Measurements from ENCODE around the gene PDK2.

Gene PDK2

GRCh38 chr17:50087246-50087911, 7.8 kb upstream of the PDK2 start:
- H3K36me3 ChIP-seq (ENCODE audit: insufficient read depth, low read depth, low read length), result no peaks in the 10 kb centered on the region
- no peak overlapping the region for H3K4me3 ChIP-seq (ENCODE audit: low read length)
- no peaks in the 10 kb centered on the region for H3K27me3 ChIP-seq (ENCODE audit: insufficient read depth, low read length)
- H3K9me3 ChIP-seq (ENCODE audit: insufficient read depth, low read depth, low read length), result no peaks in the 10 kb centered on the region
- H3K27ac ChIP-seq (ENCODE audit: low read length), result no peak overlapping the region
- H3K4me1 ChIP-seq (ENCODE audit: insufficient read depth, low read length), result no peaks in the 10 kb centered on the region
- no peak overlapping the region for H3K9ac ChIP-seq (ENCODE audit: low read depth, low read length)

- no peak overlapping the region for H3K4me3 ChIP-seq (ENCODE audit: low read length)
- no peaks in the 10 kb centered on the region for H3K27me3 ChIP-seq (ENCODE audit: insufficient read depth, low read length)
- no peaks in the 10 kb centered on the region for H3K4me1 ChIP-seq (ENCODE audit: insufficient read depth, low read length)
- H3K36me3 ChIP-seq (ENCODE audit: insufficient read depth, low read depth, low read length), result no peaks in the 10 kb centered on the region
- H3K9me3 ChIP-seq (ENCODE audit: insufficient read depth, low read depth, low read length), result no peaks in the 10 kb centered on the region
- no peak overlapping the region for H3K9ac ChIP-seq (ENCODE audit: low read depth, low read length)
- H3K27ac ChIP-seq (ENCODE audit: low read length), result no peak overlapping the region
These were observed 7.2 kb upstream of the PDK2 start for GRCh38 chr17:50087912-50088405.

DNA sequence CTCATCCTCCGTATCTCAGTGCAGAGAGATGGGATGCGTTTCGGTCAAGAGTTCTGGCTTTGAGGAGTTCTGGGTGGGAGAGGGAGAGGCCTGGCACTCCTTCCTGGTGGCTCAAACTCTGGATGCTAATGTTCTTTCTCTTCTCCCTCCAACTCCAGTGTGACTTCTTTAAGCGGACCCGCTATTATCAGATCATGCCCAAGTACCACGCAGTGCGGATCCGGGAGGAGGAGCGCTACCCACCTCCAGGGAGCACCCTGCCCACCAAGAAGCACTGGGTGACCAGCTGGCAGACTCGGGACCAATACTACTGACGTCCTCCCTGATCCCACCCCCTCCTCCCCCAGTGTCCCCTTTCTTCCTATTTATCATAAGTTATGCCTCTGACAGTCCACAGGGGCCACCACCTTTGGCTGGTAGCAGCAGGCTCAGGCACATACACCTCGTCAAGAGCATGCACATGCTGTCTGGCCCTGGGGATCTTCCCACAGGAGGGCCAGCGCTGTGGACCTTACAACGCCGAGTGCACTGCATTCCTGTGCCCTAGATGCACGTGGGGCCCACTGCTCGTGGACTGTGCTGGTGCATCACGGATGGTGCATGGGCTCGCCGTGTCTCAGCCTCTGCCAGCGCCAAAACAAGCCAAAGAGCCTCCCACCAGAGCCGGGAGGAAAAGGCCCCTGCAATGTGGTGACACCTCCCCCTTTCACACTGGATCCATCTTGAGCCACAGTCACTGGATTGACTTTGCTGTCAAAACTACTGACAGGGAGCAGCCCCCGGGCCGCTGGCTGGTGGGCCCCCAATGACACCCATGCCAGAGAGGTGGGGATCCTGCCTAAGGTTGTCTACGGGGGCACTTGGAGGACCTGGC, 6.0 kb upstream of the PDK2 start:
- Histone ChIP-seq H3K27me3 (ENCODE audit: insufficient read depth, low read length) (no peaks in the 10 kb centered on the region), H3K4me3 (ENCODE audit: low read length) (no peak overlapping the region), H3K27ac (ENCODE audit: low read length) (no peak overlapping the region), H3K4me1 (ENCODE audit: insufficient read depth, low read length) (no peaks in the 10 kb centered on the region), H3K9me3 (ENCODE audit: insufficient read depth, low read depth, low read length) (no peaks in the 10 kb centered on the region), H3K36me3 (ENCODE audit: insufficient read depth, low read depth, low read length) (no peaks in the 10 kb centered on the region), H3K9ac (ENCODE audit: low read depth, low read length) (no peak overlapping the region)

- Histone ChIP-seq H3K27me3 (ENCODE audit: insufficient read depth, low read length) (no peaks in the 10 kb centered on the region), H3K4me1 (ENCODE audit: insufficient read depth, low read length) (no peaks in the 10 kb centered on the region), H3K9ac (ENCODE audit: low read depth, low read length) (no peak overlapping the region), H3K36me3 (ENCODE audit: insufficient read depth, low read depth, low read length) (no peaks in the 10 kb centered on the region), H3K9me3 (ENCODE audit: insufficient read depth, low read depth, low read length) (no peaks in the 10 kb centered on the region), H3K27ac (ENCODE audit: low read length) (no peak overlapping the region), H3K4me3 (ENCODE audit: low read length) (no peak overlapping the region)
These were observed 5.1 kb upstream of the PDK2 start for GRCh38 chr17:50090071-50090470.

DNA sequence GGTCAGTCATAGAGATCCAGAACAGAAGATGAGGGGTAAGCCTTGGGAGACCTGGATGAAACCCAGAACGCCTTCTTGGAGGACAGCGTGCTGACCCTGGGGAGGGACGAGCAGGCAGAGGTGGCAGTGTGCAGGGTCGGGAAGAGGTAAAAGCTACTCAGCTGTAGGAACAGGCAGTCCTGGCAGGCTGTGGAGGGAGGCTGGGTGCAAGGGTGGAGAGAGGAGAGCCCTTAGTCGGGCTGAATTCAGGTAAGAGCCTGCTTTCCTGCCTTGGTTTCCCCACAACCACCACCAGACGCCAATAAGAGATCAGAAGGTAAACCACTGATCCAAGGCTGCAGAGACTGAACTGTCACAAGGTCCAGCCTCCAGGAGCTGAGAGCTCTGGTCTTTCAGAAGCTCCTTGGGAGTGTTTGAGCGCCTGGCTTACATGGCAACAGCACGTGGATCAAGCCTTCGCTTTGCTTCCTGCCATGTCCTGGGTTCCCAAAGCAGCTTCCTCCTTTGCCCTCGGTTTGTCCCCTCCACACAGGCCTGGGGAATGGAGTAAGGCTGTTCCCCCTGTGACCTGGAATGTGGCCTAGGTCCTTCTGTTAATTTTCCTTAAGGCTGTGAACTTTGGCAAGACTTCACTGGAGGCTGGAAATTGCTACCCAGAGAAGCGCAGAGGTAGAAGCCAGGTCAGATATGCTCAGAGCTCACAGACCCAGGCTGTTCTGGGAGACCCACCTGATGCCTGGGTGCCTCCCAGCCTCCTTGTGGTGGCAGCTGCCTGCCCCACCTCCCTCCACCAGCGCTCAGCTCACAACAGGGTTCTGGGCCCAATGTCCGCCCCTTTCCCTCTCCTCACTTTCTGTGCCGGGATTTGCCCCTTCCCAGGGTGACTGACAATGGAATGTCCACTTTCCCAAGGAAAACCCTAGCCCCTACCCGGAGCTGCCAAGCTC, 3.9 kb upstream of the PDK2 start:
- peaks cover 3% of the 10 kb centered on the region; the same call in 1 of the 2 replicates for H3K4me1 ChIP-seq (ENCODE audit: insufficient read depth, low read length)
- H3K9me3 ChIP-seq (ENCODE audit: insufficient read depth, low read depth, low read length), result no peaks in the 10 kb centered on the region
- no peak overlapping the region for H3K27ac ChIP-seq (ENCODE audit: low read length)
- H3K4me3 ChIP-seq (ENCODE audit: low read length), result no peak overlapping the region
- H3K27me3 ChIP-seq (ENCODE audit: insufficient read depth, low read length), result no peaks in the 10 kb centered on the region
- H3K9ac ChIP-seq (ENCODE audit: low read depth, low read length), result no peak overlapping the region
- H3K36me3 ChIP-seq (ENCODE audit: insufficient read depth, low read depth, low read length), result no peaks in the 10 kb centered on the region

GRCh38 chr17:50091918-50092285, 3.2 kb upstream of the PDK2 start:
- H3K36me3 ChIP-seq (ENCODE audit: insufficient read depth, low read depth, low read length), result no peaks in the 10 kb centered on the region
- H3K27me3 ChIP-seq (ENCODE audit: insufficient read depth, low read length), result no peaks in the 10 kb centered on the region
- no peak overlapping the region for H3K4me3 ChIP-seq (ENCODE audit: low read length)
- peaks cover 3% of the 10 kb centered on the region; the same call in 1 of the 2 replicates for H3K4me1 ChIP-seq (ENCODE audit: insufficient read depth, low read length)
- no peak overlapping the region for H3K27ac ChIP-seq (ENCODE audit: low read length)
- H3K9me3 ChIP-seq (ENCODE audit: insufficient read depth, low read depth, low read length), result no peaks in the 10 kb centered on the region
- no peak overlapping the region for H3K9ac ChIP-seq (ENCODE audit: low read depth, low read length)

GRCh38 chr17:50093246-50093645, 1.9 kb upstream of the PDK2 start:
- Histone ChIP-seq H3K9ac (ENCODE audit: low read depth, low read length) (no peak overlapping the region), H3K4me1 (ENCODE audit: insufficient read depth, low read length) (peaks cover 3% of the 10 kb centered on the region; the same call in 1 of the 2 replicates), H3K36me3 (ENCODE audit: insufficient read depth, low read depth, low read length) (peaks cover 4% of the 10 kb centered on the region; the same call in 1 of the 2 replicates), H3K27ac (ENCODE audit: low read length) (no peak overlapping the region), H3K9me3 (ENCODE audit: insufficient read depth, low read depth, low read length) (no peaks in the 10 kb centered on the region), H3K27me3 (ENCODE audit: insufficient read depth, low read length) (no peaks in the 10 kb centered on the region), H3K4me3 (ENCODE audit: low read length) (no peak overlapping the region)

GRCh38 chr17:50093807-50094206, 1.3 kb upstream of the PDK2 start:
- no peak overlapping the region for H3K9ac ChIP-seq (ENCODE audit: low read depth, low read length)
- H3K27me3 ChIP-seq (ENCODE audit: insufficient read depth, low read length), result no peaks in the 10 kb centered on the region
- H3K36me3 ChIP-seq (ENCODE audit: insufficient read depth, low read depth, low read length), result peaks cover 4% of the 10 kb centered on the region; the same call in 1 of the 2 replicates
- H3K4me3 ChIP-seq (ENCODE audit: low read length), result no peak overlapping the region; the same call in 1 of the 2 replicates
- H3K4me1 ChIP-seq (ENCODE audit: insufficient read depth, low read length), result peaks cover 3% of the 10 kb centered on the region; the same call in 1 of the 2 replicates
- H3K9me3 ChIP-seq (ENCODE audit: insufficient read depth, low read depth, low read length), result no peaks in the 10 kb centered on the region
- H3K27ac ChIP-seq (ENCODE audit: low read length), result no peak overlapping the region

- no peak overlapping the region for H3K9ac ChIP-seq (ENCODE audit: low read depth, low read length)
These were observed 853 bp upstream of the PDK2 start for GRCh38 chr17:50094243-50094752.

GRCh38 chr17:50095626-50096037, 481 bp downstream of the PDK2 start:
- Histone ChIP-seq H3K27ac (ENCODE audit: low read length) (no peak overlapping the region), H3K4me3 (ENCODE audit: low read length) (peak overlapping the region; percentile 74)

More at GRCh38 chr17:50094243-50094752, 853 bp upstream of the PDK2 start:
- Histone ChIP-seq H3K9me3 (ENCODE audit: insufficient read depth, low read depth, low read length) (no peaks in the 10 kb centered on the region), H3K4me1 (ENCODE audit: insufficient read depth, low read length) (peaks cover 3% of the 10 kb centered on the region; the same call in 1 of the 2 replicates), H3K27me3 (ENCODE audit: insufficient read depth, low read length) (no peaks in the 10 kb centered on the region), H3K36me3 (ENCODE audit: insufficient read depth, low read depth, low read length) (peaks cover 4% of the 10 kb centered on the region; the same call in 1 of the 2 replicates), H3K4me3 (ENCODE audit: low read length) (peak overlapping the region; percentile 74), H3K27ac (ENCODE audit: low read length) (no peak overlapping the region)

GRCh38 chr17:50096092-50096491, 941 bp downstream of the PDK2 start:
- Histone ChIP-seq H3K36me3 (ENCODE audit: insufficient read depth, low read depth, low read length) (peaks cover 4% of the 10 kb centered on the region; the same call in 1 of the 2 replicates), H3K9ac (ENCODE audit: low read depth, low read length) (peak overlapping the region; percentile 79; the same call in 1 of the 2 replicates), H3K9me3 (ENCODE audit: insufficient read depth, low read depth, low read length) (no peaks in the 10 kb centered on the region), H3K4me3 (ENCODE audit: low read length) (peak overlapping the region; percentile 74), H3K27me3 (ENCODE audit: insufficient read depth, low read length) (no peaks in the 10 kb centered on the region), H3K4me1 (ENCODE audit: insufficient read depth, low read length) (peaks cover 9% of the 10 kb centered on the region; the same call in 1 of the 2 replicates), H3K27ac (ENCODE audit: low read length) (no peak overlapping the region)

More at GRCh38 chr17:50095626-50096037, 481 bp downstream of the PDK2 start:
- Histone ChIP-seq H3K9me3 (ENCODE audit: insufficient read depth, low read depth, low read length) (no peaks in the 10 kb centered on the region), H3K4me1 (ENCODE audit: insufficient read depth, low read length) (peaks cover 5% of the 10 kb centered on the region; the same call in 1 of the 2 replicates), H3K36me3 (ENCODE audit: insufficient read depth, low read depth, low read length) (peaks cover 4% of the 10 kb centered on the region; the same call in 1 of the 2 replicates), H3K9ac (ENCODE audit: low read depth, low read length) (peak overlapping the region; percentile 79; the same call in 1 of the 2 replicates), H3K27me3 (ENCODE audit: insufficient read depth, low read length) (no peaks in the 10 kb centered on the region)
